RWPE2 (cell line): Measurements from ENCODE around the gene STK38L.

Experiments
- ATAC-seq: fragments of 200-7000 bp; cut with Tn5 transposase; 3 replicates; pipeline ENCODE4 v1.9.1; 2021; ENCODE audit warnings: low read depth
- DNase-seq: peaks from one replicate; pipeline ENCODE4 v3.0.0-alpha.2; 2020; ENCODE audit warnings: low spot score
- H3K27ac ChIP-seq: fragments of 450-650 bp; 2 replicates; pipeline ENCODE4 v1.5.1; 2017; ENCODE audit warnings: mild to moderate bottlenecking; ENCODE audit not compliant: poor library complexity, severe bottlenecking
- H3K27me3 ChIP-seq: fragments of 250-450 bp; sonication (Bioruptor Pico); 2 replicates; pipeline ENCODE4 v1.5.1; 2021; ENCODE audit warnings: mild to moderate bottlenecking, moderate library complexity; ENCODE audit not compliant: insufficient read depth, poor library complexity, severe bottlenecking
- H3K36me3 ChIP-seq: fragments of 250-450 bp; sonication (Bioruptor Pico); 2 replicates; pipeline ENCODE4 v1.5.1; 2020; ENCODE audit warnings: low read depth, mild to moderate bottlenecking, moderate library complexity
- H3K4me1 ChIP-seq: fragments of 250-450 bp; sonication (Bioruptor Pico); 2 replicates; pipeline ENCODE4 v1.5.1; 2021; ENCODE audit warnings: mild to moderate bottlenecking, moderate library complexity; ENCODE audit not compliant: insufficient read depth, poor library complexity, severe bottlenecking
- H3K4me3 ChIP-seq: fragments of 250-450 bp; sonication (Bioruptor Pico); 2 replicates; pipeline ENCODE4 v1.5.1; 2021; ENCODE audit warnings: mild to moderate bottlenecking, moderate library complexity; ENCODE audit not compliant: severe bottlenecking
- H3K9me3 ChIP-seq: fragments of 250-450 bp; sonication (Bioruptor Pico); 2 replicates; pipeline ENCODE4 v1.5.1; 2021; ENCODE audit warnings: mild to moderate bottlenecking, moderate library complexity; ENCODE audit not compliant: severe bottlenecking
- CTCF ChIP-seq: fragments of 450-650 bp; IDR thresholded peaks from one replicate; pipeline ENCODE4 v1.5.1; 2017; ENCODE audit warnings: mild to moderate bottlenecking, moderate library complexity; ENCODE audit not compliant: poor library complexity, severe bottlenecking

STK38L gene

GRCh38 chr12:27272373-27273028 is 28.4 kb downstream of the STK38L start:
- Histone ChIP-seq H3K9me3 (no peaks in the 10 kb centered on the region), H3K4me1 (no peaks in the 10 kb centered on the region), H3K4me3 (no peak overlapping the region), H3K27ac (no peak overlapping the region), H3K27me3 (no peaks in the 10 kb centered on the region), H3K36me3 (no peaks in the 10 kb centered on the region)
- no peak for TF ChIP-seq CTCF
- ATAC-seq (no peak), DNase-seq (no peak)

- Histone ChIP-seq H3K4me3 (no peak overlapping the region), H3K36me3 (no peaks in the 10 kb centered on the region), H3K9me3 (no peaks in the 10 kb centered on the region), H3K4me1 (no peaks in the 10 kb centered on the region), H3K27me3 (no peaks in the 10 kb centered on the region), H3K27ac (no peak overlapping the region)
- DNase-seq (no peak), ATAC-seq (no peak)
- no peak for TF ChIP-seq CTCF
These were observed 29.0 kb downstream of the STK38L start for GRCh38 chr12:27273114-27273513.

- no peak for DNase-seq
- Histone ChIP-seq H3K4me3 (no peak overlapping the region), H3K27ac (no peak overlapping the region), H3K4me1 (no peaks in the 10 kb centered on the region), H3K36me3 (no peaks in the 10 kb centered on the region), H3K9me3 (no peaks in the 10 kb centered on the region), H3K27me3 (no peaks in the 10 kb centered on the region)
- TF ChIP-seq CTCF: no peak
- no peak for ATAC-seq
These were observed 30.6 kb downstream of the STK38L start for GRCh38 chr12:27274706-27275105.

GRCh38 chr12:27276275-27276674 is 32.2 kb downstream of the STK38L start:
- H3K4me1 ChIP-seq: no peaks in the 10 kb centered on the region

More at GRCh38 chr12:27276275-27276674, 32.2 kb downstream of the STK38L start:
- H3K9me3 ChIP-seq: no peaks in the 10 kb centered on the region
- no peak overlapping the region for H3K4me3 ChIP-seq
- DNase-seq (no peak), ATAC-seq (no peak)
- no peaks in the 10 kb centered on the region for H3K27me3 ChIP-seq
- H3K36me3 ChIP-seq: no peaks in the 10 kb centered on the region
- no peak for TF ChIP-seq CTCF
- H3K27ac ChIP-seq: no peak overlapping the region
